Thoracic aorta (tissue), 2 donors: ENCODE data around the gene PDE10A. TPM values are rescaled to one million over a fixed set of nuclear protein-coding genes. Genes with fewer than 3 reads are reported as not detected.
"Not testable (repeated sequence)": the region's sequence is repeated elsewhere in the genome, so short reads cannot be mapped to it uniquely, and the experiment has no call there.

Source experiments
- ATAC-seq: fragments of 150-250 bp; one replicate; pipeline ENCODE4 v1.8.0; 2017; ENCODE audit warnings: low read depth; ENCODE audit not compliant: insufficient number of reproducible peaks, low FRiP score
- DNase-seq: peaks from one replicate; pipeline ENCODE4 v3.0.0-alpha.2; 2020; ENCODE audit warnings: low spot score
- H3K27ac ChIP-seq, 2 donors: fragments of 200-600 bp; sonication (generic); 1 replicate in 1 of 2; 2 replicates in 1 of 2; pipeline ENCODE4 v1.5.1; 2016; ENCODE audit warnings: mild to moderate bottlenecking in 2 of 2, moderate library complexity in 2 of 2
- H3K27me3 ChIP-seq: fragments of 200-600 bp; sonication (generic); replicated peaks from 2 replicates; pipeline ENCODE4 v1.6.0; 2016; ENCODE audit warnings: mild to moderate bottlenecking; ENCODE audit not compliant: insufficient read depth
- H3K36me3 ChIP-seq: fragments of 200-600 bp; sonication (generic); one replicate; pipeline ENCODE4 v1.5.1; 2016
- H3K4me1 ChIP-seq, 2 donors: fragments of 200-600 bp; sonication (generic); 1 replicate in 1 of 2; 2 replicates in 1 of 2; pipeline versions ENCODE4 v1.5.1 to v1.6.0; 2016; ENCODE audit warnings: low read depth in 2 of 2, mild to moderate bottlenecking in 1 of 2; ENCODE audit not compliant: control insufficient read depth in 1 of 2
- H3K4me3 ChIP-seq: fragments of 200-600 bp; sonication (generic); 2 replicates; pipeline ENCODE4 v1.5.1; 2016; ENCODE audit warnings: mild to moderate bottlenecking
- H3K9me3 ChIP-seq: fragments of 200-600 bp; sonication (generic); 2 replicates; pipeline ENCODE4 v1.5.1; 2016
- total RNA-seq, 2 donors: library from RNA; depleted of rRNA; stranded (reverse); fragments of >200 nt; gene quantifications; one replicate each; pipeline versions ENCODE4 v1.1.0 to v1.2.3, GENCODE V29; 2016
- TF ChIP-seq, protein P1 (sequence below): fragments of 200-600 bp; sonication (generic); IDR thresholded peaks from one replicate; pipeline ENCODE4 v1.5.1; 2019; ENCODE audit warnings: antibody characterized with exemption

The PDE10A gene
- total RNA-seq, 2 donors from 2014 or later: 7.0 to 20.8 TPM

DNA sequence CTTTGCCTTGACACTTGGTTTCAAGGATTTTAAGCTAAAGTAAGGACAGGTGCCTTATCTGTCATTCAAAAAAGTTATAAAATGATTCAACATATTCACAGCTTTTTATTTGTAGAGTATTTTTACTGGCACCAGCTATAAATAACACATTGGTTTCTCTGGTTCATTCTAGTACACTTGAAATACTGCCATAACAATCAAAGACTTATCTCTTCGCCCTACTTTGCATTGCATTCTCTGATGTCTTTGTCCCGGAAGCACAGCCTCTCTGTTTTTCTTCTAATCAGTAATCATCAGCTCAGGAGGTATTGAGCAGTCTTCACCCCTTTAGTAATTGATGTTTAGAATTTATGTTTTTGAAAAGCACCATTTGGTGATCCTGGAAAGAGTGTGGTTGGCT, 156.4 kb downstream of the PDE10A start:
- Histone ChIP-seq H3K27me3 (no peaks in the 10 kb centered on the region), H3K4me1 (no peaks in the 10 kb centered on the region), H3K36me3 (no peaks in the 10 kb centered on the region), H3K9me3 (no peaks in the 10 kb centered on the region), H3K4me3 (no peak overlapping the region), H3K27ac (no peak overlapping the region)
- no peak for ATAC-seq
- TF ChIP-seq, protein P1, sequence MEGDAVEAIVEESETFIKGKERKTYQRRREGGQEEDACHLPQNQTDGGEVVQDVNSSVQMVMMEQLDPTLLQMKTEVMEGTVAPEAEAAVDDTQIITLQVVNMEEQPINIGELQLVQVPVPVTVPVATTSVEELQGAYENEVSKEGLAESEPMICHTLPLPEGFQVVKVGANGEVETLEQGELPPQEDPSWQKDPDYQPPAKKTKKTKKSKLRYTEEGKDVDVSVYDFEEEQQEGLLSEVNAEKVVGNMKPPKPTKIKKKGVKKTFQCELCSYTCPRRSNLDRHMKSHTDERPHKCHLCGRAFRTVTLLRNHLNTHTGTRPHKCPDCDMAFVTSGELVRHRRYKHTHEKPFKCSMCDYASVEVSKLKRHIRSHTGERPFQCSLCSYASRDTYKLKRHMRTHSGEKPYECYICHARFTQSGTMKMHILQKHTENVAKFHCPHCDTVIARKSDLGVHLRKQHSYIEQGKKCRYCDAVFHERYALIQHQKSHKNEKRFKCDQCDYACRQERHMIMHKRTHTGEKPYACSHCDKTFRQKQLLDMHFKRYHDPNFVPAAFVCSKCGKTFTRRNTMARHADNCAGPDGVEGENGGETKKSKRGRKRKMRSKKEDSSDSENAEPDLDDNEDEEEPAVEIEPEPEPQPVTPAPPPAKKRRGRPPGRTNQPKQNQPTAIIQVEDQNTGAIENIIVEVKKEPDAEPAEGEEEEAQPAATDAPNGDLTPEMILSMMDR: no peak
- DNase-seq: no peak

DNA sequence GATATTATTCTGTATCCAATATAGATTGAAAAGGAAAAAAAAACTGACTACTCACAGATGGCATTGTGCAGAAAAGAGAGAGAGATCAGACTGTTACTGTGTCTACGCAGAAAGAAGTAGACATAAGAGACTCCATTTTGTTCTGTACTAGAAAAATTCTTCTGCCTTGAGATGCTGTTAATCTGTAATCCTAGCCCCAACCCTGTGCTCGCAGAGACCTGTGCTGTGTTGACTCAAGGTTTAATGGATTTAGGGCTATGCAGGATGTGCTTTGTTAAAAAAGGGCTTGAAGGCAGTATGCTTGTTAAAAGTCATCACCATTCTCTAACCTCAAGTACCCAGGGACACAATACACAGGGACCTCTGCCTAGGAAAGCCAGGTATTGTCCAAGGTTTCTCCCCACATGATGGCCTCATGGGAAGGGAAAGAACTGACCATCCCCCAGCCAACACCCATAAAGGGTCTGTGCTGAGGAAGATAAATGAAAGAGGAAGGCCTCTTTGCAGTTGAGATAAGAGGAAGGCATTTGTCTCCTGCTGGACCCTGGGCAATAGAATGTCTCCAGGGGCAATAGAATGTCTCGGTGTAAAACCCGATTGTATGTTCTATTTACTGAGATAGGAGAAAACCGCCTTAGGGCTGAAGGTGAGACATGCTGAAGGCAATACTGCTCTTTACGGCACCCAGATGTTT, 162.7 kb downstream of the PDE10A start:
- ATAC-seq, H3K27ac ChIP-seq, H3K9me3 ChIP-seq, H3K27me3 ChIP-seq, DNase-seq, H3K36me3 ChIP-seq, H3K4me1 ChIP-seq, H3K4me3 ChIP-seq: not testable (repeated sequence)

DNA sequence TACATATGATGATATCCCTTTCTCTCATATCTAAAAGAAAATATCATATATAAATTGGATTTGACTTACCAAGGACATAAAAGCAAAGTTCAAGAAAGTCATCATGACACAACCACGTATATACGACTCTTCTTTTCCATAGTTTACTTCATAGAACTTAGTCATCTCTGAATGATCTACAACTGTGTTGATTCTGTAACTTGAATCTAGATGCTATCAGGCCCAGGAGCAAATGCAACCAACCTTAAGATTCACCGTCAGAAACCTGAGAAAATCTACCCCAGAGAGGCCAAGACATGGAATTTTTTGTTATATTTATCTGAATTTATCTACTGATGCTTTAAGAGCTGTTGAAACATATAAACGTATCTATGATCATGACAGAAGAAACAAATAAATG, 165.6 kb downstream of the PDE10A start:
- ATAC-seq: no peak
- Histone ChIP-seq H3K4me1 (no peaks in the 10 kb centered on the region), H3K9me3 (no peaks in the 10 kb centered on the region), H3K27ac (no peak overlapping the region), H3K27me3 (no peaks in the 10 kb centered on the region), H3K36me3 (no peaks in the 10 kb centered on the region), H3K4me3 (no peak overlapping the region)
- no peak for DNase-seq
- TF ChIP-seq, protein P1: no peak

DNA sequence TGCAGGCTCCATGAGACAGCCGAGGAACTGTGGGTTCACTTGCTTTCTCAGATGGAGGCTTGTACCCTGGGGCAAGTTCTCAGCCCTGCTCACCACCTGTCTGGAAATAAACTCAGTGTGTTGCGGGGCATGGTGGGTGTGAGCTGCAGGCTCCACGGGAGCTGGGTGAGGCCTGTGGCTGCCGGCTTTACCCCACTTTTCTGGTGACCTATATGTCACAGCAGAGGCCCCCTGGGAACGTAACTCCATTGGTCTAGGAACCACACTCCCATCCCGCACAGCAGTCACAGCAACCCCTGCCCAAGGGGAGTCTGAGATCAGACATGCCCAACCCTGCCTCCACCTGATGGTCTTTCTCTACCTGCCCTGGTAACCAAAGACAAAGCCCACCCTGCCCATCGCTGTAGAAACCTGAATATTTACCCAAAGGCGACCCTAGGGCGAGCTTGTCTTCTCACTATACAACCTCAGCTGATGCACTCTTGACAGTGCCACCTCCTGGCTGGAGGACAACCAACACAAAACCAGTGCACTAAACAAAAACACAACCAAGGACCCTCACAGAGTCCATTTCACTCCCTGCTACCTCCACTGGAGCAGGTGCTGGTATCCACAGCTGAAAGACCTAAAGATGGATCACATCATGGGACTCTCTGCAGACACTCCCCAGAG, 174.3 kb downstream of the PDE10A start:
- no peaks in the 10 kb centered on the region for H3K4me1 ChIP-seq
- no peak overlapping the region for H3K27ac ChIP-seq
- no peaks in the 10 kb centered on the region for H3K36me3 ChIP-seq
- H3K27me3 ChIP-seq: no peaks in the 10 kb centered on the region
- DNase-seq (no peak), ATAC-seq (no peak)
- no peak overlapping the region for H3K4me3 ChIP-seq
- TF ChIP-seq, protein P1: no peak
- no peaks in the 10 kb centered on the region for H3K9me3 ChIP-seq

DNA sequence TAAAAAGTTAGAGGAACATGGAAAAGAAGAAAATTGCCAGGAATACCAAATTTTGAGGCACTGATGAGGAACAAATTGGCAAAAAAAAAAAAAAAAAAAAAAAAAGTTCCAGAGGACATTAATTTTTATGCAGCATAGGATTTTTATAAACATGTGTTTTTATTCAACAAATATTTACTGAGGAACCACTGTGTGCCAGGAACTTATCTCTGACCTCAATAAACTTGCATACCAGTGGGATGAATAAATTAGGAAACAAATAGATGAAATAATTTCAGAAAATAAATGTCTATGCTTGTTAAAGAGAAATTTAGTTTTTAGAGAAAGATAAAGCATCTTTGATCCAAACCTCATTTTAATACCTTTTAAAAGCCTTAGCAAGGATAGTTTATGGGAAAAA, 175.1 kb downstream of the PDE10A start:
- no peak overlapping the region for H3K27ac ChIP-seq
- H3K27me3 ChIP-seq: no peaks in the 10 kb centered on the region
- H3K4me3 ChIP-seq: no peak overlapping the region
- TF ChIP-seq, protein P1: no peak
- H3K4me1 ChIP-seq: no peaks in the 10 kb centered on the region
- no peaks in the 10 kb centered on the region for H3K36me3 ChIP-seq
- DNase-seq (no peak), ATAC-seq (no peak)
- H3K9me3 ChIP-seq: no peaks in the 10 kb centered on the region
